HG03060 (cell line): Measurements from ENCODE around the gene NLRC5.

Experiments
- ATAC-seq: cut with Tn5 transposase; IDR thresholded peaks from one replicate; pipeline ENCODE4 v1.9.1; 2021; ENCODE audit warnings: low read depth, moderate number of reproducible peaks; ENCODE audit not compliant: unreplicated experiment

Gene NLRC5, protein sequence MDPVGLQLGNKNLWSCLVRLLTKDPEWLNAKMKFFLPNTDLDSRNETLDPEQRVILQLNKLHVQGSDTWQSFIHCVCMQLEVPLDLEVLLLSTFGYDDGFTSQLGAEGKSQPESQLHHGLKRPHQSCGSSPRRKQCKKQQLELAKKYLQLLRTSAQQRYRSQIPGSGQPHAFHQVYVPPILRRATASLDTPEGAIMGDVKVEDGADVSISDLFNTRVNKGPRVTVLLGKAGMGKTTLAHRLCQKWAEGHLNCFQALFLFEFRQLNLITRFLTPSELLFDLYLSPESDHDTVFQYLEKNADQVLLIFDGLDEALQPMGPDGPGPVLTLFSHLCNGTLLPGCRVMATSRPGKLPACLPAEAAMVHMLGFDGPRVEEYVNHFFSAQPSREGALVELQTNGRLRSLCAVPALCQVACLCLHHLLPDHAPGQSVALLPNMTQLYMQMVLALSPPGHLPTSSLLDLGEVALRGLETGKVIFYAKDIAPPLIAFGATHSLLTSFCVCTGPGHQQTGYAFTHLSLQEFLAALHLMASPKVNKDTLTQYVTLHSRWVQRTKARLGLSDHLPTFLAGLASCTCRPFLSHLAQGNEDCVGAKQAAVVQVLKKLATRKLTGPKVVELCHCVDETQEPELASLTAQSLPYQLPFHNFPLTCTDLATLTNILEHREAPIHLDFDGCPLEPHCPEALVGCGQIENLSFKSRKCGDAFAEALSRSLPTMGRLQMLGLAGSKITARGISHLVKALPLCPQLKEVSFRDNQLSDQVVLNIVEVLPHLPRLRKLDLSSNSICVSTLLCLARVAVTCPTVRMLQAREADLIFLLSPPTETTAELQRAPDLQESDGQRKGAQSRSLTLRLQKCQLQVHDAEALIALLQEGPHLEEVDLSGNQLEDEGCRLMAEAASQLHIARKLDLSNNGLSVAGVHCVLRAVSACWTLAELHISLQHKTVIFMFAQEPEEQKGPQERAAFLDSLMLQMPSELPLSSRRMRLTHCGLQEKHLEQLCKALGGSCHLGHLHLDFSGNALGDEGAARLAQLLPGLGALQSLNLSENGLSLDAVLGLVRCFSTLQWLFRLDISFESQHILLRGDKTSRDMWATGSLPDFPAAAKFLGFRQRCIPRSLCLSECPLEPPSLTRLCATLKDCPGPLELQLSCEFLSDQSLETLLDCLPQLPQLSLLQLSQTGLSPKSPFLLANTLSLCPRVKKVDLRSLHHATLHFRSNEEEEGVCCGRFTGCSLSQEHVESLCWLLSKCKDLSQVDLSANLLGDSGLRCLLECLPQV (N-terminal part only)

DNA sequence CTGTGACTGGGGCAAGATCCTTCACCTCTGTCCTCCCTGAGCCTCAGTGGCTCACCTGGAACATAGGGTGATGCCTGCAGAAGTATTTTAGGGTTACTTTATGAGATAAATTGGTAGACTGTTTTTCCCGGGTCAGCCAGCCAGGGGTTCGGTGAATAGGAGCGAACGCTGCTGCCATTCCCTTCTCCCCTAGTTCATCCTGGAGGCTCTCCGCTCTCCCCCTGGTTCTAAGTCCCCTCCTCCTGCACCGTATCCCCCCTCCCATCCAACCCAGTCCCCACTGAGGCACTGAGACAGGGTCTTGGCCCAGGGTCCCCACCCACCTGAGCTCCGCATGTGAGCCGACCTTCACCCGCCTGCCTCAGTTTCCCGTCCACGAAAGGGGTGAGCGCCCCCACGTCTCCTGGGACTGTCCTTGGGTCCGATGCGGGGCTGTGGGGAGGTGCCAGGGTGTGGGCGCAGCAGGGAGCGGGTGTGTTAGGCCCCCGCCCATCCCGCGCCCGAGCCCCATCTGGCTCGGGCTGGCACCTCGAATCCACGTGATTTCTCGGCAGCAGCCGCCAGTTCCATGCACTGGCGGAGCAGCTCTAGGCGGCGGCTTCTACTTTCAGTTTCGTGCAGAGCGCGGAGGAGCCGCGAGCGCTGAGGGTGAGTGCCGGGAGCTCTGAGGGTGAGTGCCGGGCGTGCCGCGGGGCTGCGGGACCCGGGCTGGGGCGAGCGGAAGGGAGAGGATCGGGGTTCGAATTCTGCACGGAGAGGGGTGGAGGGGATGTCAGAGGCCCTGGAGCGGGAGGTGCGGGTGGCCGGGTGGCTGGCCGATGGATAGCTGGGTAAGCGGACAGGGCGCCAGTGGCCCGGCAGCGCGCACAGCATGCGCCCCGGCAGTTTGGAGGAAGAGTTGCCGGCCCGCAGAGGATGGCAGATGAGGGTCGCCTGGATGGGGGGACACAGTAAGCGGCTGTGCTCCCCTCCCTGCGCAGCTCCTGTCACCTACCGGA is at the start of gene NLRC5:
Gene NLRC5, plus strand, starts transcription at position 610 of the 998 bp plus-strand sequence. CDS start 31,156 bp downstream, outside the sequence.
- no peak for ATAC-seq

DNA sequence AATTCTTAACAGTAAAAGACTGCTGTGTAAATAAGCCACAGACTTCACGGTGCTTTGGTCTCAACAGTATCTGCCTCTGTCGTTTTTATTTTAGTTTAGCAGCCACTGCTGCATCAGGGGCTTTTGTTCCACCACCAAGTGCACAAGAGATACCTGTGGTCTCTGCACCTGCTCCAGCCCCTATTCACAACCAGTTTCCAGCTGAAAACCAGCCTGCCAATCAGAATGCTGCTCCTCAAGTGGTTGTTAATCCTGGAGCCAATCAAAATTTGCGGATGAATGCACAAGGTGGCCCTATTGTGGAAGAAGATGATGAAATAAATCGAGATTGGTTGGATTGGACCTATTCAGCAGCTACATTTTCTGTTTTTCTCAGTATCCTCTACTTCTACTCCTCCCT is 49.6 kb upstream of the NLRC5 start:
- ATAC-seq = no peak

DNA sequence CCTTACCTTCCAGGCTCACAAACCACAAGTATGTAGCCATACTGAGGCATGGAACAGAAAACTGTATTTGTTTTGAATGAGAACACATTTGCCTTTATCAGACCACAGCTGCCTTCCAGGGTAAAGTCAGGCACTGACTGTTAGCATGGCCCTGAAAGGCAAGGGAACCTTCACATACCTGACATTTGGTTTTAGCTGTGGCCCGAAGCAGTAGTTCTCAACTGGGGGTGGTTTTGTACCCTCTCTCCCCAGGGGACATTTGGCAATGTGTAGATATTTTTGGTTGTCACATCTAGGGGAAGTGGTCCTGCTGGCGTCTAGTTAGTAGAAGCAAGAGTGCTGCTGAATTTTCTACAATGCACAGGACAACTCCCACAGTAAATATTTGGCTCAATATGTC is 48.3 kb upstream of the NLRC5 start:
- no peak for ATAC-seq

DNA sequence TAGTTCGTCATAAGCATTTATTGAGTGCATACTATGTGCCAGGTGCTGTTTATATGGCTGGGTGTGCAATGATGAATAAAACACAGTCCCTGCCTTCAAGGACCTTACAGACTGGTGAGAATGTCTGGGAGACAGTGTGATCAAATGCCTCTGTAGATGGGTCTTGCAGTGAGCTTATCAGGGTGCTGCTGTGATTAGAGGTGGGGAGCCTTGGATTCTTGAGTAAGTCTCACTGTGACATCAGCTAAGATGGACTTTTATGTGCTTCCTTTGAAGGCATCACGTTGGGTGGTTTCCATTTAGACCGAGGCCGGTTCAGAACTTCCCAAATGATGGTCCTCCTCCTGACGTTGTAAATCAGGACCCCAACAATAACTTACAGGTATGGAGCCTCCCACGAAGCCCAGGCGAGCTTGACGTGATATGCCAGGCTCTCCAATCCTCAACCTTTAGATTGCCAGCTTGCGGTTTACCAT is 47.5 kb upstream of the NLRC5 start:
- no peak for ATAC-seq

DNA sequence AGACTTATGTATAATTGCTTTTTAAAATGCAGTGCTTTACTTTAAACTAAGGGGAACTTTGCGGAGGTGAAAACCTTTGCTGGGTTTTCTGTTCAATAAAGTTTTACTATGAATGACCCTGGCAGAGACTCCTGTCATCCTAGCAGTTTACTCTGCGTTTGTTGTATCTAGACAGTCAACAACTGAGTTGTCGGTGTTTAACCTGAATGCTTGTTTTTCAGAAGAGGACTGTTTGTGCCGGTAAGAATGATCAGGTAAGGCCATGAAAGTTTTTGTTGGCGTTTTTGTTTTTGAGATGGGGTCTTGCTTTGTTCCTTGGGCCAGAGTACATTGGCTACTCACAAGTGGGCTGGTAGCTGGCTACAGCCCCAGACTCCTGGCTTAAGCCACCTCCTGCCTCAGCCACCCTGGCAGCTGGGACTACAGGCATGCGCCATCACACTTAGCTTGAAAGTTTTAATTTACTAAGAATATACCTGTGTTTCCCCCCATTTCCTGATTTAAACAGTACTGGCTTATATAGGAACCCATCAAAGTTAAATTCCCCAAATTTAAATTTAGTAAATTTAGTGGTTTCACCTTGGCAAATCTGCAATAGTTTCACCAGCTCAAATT is 45.5 kb upstream of the NLRC5 start:
- ATAC-seq = no peak

DNA sequence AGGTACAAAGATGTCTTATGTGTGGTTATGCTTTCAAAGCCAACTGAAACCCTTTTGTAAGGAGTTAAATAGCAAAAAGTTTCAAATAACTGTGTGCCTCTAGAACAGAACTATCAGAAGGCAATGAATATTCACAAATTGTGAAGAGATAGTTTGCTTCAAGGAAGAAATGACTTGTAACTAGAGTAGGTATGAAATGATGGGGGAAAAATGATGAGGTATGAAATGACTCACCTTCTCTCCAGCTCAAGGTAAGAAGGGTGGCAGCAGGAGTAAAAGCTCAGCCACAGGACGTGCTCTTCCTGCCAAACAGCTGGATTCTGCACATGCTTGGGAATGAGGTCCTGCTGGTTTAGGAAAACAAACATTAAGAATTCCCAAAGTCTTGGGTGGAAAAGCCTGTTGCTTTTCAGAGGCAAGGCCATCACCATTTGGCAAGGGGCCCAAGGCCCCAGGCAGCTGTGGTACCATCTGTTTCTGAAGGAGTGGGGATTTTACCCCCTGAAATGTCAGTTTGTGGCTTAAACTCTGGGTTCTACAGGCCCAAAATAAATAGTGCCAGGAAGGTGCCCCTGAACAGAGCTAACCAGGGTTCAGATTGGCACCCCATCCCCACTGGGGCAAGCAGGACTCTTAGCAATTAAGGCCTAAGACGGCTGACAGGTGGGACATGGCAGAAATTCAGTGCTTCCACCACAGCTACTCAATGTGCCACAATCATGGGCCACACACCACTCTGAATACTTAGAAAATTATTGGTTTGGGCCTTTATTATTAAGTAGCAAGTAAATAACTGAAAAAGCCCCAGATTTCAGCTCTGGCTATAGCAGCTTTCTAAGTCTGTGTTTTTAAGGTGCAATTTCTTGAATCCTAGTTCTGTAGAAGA is 44.2 kb upstream of the NLRC5 start:
- no peak for ATAC-seq

DNA sequence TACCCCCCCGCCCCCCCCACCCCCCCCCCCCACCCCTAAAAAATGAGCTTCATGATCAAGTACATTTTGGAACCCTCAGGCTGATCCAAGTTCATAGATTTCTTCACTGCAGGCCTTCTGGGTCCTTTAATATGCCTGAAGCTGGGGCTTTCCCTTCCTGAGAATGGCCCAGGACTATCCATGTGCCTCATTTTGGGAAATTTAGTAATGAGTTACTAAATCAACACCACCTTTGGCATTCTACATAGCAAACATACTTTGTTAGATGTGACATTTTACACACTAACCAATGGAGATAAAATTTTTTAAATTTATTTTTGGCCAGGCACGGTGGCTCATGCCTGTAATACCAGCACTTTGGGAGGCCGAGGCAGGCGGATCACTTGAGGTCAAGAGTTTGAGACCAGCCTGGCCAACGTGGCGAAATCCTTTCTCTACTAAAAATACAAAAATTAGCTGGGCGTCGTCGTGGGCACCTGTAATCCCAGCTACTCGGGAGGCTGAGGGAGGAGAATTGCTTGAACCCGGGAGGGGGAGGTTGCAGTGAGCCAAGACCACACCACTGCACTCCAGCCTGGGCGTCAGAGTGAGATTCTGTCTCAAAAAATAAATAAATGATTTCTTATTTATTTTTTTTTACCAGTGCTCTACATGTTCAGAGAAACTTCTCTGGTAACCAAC is 43.4 kb upstream of the NLRC5 start:
- no peak for ATAC-seq

DNA sequence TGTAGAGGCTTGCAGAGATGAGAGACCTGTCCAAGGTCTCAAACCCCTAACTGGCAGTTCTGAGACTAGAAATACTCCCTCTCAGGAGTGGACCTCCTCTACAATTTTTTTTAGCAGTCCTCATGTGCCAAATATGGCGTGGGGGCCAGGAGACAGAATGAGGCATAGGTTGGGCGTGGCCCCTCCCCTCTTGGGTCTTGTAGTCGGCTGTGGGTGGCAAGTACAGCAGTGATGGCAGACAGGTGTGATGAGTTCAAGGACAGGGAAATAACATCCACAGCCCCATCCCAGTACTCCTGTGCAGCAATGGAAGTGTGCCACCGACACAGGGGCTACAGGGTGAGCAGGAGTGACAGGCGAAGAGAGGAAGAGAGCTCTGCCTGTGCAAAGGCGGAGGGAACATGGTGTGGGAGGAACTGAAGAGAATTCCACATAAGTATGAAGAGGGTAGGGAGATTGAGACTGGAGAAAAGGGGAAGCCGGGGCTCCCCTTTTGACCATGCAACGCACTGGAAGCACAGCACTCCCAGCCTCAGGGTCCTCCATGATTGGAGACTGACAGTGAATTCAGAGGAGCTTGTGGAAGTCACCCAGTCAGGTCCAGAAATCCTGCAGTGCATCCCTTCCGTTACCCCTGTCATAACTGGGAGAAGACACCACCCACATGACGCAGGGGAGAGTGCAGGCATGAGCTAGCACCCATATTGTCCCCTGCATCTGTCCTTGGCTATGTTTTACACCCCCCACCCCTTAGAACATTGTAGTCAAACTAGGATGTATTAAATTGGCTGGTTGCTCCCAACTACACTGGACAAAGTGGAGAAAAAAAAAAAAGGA is 42.4 kb upstream of the NLRC5 start:
- ATAC-seq = no peak

DNA sequence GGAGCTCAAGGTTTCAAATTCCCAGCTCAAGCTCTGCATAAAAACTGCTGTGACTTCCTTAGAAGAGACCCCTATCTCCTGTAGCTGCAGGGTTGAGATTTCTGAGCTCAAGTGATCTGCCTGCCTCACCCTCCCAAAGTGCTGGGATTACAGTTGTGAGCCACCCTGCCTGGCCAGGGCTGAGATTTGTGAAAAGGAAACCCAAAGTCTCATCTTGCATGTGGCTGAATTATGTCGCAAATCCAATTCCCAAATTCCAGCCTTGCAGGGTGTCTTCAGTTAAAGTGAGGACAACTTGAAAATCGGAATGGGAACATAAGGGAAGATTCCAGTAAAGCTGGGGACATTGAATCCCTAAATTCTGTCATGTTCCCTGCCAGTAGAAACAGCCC is 41.8 kb upstream of the NLRC5 start:
- ATAC-seq = no peak

DNA sequence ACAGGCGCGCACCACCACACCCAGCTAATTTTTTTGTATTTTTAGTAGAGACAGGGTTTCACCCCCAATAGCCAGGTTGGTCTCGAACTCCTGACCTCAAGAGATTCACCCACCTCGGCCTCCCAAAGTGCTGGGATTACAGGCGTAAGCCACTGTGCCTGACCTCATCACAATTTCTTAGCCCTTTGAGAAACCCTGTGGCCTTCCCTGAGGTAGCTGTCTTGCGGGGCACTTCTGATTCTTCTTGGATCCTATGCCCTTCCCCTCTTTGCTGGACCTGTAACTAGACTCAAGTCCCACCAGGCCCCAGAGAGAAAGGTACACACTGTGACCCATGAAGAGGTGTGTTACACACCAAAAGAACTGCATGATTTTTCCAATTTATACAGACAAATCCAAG is 41.1 kb upstream of the NLRC5 start:
- no peak for ATAC-seq

DNA sequence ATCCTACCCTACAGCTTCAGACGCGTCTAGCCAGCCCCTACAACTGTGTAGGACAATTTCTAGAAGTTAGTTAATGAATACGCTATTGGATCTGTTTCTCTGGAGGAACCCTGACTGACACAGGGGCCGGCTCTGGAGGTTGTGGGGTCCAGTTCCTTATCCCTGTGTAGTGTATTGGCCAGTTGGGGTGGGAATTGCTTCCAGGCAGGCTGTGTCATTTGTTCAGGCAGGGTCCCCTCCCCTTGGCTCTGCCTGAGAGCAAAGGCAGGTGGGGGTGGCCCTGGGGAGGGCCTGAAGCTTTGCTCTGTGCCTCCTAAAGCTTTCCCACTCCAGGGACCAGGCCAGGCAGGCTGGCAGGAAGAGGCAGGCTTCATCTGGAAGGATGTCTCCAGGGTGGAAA is 39.3 kb upstream of the NLRC5 start:
- no peak for ATAC-seq

DNA sequence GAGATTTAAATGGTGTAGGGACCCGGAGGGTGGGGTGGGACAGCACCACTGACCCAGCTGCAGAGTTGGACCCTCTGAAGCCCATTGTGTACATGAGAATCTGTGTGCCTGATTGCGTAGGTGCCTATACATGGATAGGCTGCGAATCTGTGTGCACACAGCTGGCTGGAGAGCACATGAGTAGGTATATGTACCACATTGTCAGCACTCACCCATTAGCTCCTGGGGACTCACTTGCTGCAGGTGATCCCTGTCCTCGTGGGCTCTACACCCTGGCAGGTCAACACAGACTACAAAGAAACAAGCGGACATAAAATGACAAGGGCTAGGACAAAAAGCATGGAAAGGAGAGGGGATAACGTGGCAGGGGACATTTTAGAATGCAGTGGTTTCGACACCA is 38.9 kb upstream of the NLRC5 start:
- ATAC-seq = no peak

DNA sequence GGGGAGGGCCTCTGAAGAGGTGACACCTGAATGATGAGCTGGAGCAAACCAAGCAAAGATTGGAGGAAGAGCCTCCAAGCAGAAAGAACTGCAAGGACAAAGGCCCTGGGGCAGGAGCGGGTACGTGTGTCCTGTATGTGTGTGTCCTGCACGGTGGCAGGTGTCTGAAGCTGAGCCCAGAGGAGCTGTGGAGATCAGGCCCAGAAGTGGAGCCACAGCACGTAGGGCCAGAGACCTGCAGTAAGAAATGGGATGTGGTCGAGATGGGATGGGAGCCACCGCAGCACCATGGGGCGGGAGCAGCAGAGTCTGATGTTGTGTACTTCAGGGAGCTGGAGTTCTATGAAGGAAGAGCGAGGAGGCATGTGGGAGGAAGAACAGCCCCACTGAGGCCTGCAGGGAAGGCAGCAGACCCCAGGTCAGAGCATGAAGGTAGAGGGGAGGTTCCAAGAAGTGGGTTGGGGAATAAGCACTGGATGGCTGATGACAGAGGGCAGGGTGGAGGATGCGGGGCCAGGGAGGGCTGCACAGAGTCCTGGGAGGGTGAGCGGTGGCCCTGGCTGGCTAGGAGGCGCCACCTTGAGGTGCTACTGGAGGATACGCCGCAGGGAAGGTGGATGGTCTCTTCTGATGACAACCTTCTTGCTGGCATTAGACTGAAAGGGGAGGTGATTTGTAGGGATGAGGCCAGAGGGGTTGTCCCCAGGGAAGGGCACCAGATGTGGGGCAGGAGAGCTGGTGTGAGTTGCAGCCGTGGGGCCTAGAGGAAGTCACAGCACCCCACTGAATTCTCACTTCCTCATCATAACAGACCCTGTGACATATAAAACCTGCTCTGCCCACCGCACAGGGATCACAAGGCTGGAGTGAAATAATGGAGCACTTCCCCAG is 38.2 kb upstream of the NLRC5 start:
- ATAC-seq = no peak

DNA sequence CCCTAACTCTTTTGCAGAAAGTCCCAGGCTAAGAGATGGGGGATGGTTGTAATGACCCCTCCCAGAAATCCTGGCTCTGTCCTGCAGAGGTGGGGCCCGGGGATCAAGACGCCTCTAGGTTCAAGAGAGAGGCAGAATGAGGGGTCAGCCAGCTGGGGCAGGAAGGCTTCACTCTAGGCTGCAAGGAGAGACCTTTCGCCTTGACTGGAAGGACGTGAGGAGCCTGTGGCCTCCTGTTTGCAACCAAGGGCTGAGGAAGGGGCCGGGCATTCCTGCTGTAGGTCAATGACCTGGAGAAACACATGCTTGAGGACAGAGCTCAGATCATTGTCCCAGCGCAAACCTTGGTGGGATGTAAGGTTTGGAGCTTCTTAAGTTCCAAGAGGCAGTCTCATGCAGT is 36.4 kb upstream of the NLRC5 start:
- no peak for ATAC-seq

DNA sequence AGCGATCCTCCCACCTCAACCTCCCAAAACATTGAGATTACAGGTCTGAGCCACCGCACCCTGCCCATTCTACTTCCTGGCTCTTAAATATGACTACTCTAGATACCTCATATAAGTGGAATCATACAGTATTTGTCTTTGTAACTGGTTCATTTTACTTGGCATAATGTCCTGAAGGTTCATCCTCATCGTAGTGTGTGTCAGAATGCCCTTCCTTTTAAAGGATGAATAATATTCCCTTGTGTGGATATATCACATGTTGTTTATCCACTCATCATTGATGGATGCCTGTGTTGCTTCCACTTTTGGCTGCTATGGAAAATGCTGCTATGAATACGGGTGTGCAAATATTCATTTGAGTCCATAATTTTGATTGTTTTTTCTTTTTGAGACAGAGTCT is 33.3 kb upstream of the NLRC5 start:
- no peak for ATAC-seq

DNA sequence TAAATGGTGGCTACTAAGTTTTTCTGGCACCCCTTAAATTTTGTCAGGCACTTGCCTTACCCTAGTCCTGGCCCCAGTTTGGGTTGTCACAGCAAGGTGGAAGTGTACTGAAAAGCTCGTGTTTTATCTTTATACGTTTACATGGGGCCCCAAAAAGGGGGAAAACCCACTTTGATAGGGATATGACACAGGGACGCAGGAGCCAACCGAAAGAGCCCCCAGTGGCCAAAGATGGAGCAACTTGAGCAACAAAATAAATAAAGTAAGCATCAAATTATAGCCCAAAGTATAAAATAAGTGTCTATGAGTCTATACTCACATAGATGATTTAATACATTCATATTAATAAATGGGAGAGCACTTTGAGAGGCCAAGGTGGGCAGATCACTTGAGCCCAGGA is 32.6 kb upstream of the NLRC5 start:
- ATAC-seq = no peak
